GM21447 (cell line): ENCODE results near the gene MAP2K7.
A peak's percentile ranks its signal among the peaks of the same experiment; 100 is the strongest.

ENCODE experiments used
- ATAC-seq: cut with Tn5 transposase; IDR thresholded peaks from one replicate; pipeline ENCODE4 v1.9.1; 2021; ENCODE audit not compliant: unreplicated experiment

Gene MAP2K7

DNA sequence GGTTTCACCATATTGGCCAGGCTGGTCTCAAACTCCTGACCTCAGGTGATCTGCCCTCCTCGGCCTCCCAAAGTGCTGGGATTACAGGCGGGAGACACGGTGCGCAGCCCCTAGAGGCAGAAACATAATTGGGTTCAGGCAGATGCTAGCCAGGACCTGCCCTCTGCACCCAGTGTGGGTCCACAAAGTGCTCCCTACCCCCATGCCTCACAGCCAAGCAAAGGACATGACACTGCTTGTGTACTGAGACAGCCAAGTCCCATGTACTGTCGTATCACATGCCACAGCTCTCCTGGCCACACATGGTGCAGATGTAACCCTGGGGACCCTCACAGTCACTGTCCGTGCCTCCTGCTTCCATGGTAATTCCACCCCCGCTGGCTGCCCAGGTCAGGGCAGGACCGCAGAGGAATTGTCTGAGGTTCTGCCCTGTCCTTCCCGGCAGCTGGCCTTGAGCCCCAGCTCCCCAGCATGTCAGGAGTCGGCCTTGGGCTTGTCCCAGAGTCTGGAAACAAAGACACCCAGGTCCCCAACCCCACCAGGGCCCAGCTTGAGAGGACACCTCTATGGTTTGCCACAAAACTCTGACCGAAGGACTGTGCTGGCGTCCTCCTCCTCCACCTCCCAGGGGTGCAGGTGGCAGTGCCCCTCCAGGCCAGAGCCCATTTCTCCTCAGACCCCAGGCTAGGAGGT lies 37.1 kb upstream of the MAP2K7 start:
- ATAC-seq, result no peak

DNA sequence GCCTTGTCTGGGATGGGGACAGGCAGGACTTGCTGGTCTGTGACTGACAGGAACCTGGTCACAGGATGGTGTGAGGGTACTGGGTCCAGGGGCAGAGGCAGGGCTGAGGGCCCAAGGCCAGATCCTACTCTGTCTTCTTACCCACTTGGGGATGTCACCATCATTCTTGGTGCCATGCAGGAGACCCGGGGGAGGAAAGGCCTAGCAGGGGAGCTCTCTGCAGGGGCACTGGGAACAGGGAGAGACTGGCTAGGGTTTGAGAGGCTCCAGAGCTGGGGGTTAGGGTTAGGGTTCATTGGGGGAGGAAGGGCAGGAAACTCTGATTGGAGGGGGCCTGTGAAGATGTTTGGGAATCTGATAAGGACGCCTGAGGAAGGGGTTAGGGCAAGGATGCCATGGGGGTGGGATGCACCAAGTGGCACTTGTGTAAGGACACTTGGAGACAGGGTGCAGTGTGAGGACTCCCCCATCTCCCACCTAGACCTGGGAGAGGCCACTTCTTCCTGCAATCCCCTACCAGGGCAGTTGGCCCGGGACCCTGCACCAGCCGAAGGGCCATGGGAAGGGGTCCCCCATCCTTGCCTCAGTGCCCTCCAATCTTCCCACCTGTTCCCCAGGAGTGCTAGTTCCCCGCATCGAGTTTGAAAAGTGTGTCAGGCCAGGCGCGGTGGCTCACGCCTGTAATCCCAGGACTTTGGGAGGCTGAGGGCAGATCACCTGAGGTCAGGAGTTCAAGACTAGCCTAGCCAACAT lies 36.4 kb upstream of the MAP2K7 start:
- no peak for ATAC-seq

DNA sequence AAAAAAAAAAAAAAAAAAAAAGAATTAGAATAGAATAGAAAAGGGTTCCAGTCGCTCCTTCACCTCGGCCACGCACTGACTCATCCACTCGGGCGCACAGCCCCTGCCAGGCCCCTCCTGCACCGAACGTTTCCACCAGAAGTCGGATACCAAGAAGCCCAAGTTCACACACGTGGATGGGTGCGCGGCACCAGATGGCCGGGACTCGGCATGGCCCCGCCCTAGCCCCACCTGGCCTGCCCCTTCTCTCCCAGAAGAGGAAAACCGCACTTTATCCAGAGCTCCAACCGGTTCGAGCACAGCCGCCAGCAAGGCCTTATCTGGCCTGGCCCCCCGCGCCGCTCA lies 35.4 kb upstream of the MAP2K7 start:
- no peak for ATAC-seq

DNA sequence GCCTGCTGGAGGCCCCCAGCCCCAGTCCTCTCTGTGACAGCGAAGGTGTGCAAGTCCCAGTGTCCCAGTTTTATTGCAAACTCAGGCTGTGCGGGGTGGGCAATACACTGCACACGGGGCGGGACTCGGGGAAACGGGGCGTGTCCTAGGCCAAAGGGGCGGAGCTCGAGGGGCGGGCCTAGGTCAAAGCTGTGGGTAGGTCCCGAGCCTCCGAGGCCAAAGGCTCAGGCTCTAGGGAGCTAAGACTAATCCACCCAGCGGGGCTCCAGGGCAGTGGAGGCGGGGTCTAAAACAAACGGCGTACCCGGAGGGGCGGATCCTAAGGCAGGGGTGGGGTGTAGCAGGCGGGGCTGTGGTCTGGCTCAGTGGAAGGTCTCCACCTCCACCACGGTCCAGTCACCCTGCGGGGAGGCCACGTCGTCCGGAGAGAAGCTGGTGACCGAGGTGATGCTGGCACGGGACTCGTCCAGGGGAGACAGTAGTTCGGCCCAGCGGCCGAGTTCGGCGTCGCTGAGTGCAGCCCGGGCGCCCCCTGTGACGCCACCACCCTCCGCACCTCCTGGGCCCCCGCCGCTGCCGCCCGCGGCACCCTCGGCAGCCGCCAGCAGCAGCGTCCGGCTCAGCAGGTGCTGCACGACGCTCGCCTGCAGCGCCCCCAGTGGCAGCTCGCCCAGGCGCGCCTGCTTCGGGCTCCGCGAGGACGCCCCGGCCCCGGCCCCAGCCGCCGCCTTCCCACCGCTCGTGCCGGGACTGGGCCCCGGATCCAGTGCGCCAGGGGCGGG lies 34.8 kb upstream of the MAP2K7 start:
- ATAC-seq, result peak; percentile 53

DNA sequence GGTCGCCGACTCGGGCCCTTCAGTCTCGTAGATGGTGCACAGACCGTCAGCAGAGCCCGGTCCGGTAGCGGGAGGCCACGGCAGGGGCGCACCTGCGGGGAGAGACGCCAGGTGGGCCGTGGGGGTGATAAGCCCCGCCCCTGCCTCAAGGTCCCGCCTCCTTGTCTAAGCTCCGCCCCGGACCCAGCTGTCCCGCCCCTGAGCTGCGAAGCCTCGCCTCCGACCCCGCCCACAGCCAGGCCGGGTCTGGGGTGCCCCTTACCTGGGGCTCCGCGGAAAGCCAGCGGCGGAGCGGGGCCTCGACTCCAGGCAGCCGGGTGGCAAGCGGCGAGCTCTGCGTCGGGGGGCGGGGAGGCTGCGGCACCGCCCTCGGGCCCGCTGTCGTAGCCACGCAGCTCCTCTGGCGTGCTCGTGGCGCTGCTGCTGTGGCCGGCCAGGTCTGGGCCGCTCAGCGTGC lies 34.2 kb upstream of the MAP2K7 start:
- ATAC-seq, result peak; percentile 36

DNA sequence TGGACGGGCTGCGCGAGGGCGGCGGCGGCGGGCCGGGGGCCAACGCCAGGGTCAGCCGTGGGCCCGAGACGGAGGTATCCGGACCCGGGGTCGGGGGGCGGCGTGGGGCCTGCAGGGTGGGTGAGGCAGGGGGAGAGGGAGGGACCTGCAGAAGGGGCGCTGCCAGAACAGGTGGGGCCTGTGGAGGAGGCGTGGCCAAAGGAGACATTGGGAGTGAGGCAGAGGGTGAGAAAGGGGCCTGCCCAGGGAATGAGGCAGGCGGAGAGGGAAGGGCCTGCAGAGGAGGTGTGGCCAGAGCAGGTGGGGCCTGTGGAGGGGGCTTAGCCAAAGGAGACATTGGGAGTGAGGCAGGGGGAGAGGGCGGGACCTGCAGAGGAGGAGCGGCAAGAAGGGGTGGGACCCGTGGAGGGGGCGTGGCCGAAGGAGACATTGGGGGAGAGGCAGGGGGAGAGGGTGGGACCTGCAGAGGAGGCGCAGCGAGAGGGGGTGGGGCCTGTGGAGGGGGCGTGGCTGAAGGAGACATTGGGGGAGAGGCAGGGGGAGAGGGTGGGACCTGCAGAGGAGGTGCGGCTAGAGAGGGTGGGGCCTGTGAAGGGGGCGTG lies 33.7 kb upstream of the MAP2K7 start:
- ATAC-seq, result no peak

DNA sequence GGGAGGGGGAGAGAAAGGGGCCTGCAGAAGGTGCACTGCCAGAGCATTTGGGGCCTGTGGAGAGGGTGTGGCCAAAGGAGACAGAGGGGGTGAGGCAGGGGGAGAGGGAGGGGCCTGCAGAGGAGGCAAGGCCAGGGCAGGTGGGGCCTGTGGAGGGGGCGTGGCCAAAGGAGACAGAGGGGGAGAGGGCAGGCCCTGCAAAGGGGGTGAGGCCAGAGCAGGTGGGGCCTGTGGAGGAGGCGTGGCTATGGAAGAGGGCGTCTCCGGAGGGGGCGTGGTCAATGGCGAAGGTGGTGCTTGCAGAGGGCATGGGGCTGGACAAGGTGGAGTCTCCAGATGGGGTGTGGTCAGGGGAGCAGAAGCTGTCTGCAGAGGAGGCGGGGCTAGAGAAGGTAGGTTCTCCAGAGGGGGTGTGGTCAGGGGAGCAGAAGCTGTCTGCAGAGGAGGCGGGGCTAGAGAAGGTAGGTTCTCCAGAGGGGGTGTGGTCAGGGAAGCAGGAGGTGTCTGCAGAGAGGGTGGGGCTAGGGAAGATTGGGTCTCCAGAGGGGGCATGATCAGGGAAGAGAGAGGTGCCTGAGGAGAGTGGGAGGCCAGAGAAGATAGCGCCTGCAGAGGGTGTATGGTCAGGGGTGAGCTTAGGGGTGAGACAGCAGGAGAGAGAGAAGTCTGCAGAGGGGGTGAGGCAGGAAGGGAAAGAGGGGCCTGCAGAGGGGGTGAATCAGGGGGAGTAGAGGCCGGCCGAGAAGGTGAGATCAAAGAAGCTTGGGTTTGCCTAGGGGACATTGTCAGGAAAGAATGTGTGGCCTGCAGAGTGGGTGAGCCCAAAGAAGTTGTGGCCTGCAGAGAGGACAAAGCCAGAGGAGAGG lies 32.9 kb upstream of the MAP2K7 start:
- no peak for ATAC-seq

DNA sequence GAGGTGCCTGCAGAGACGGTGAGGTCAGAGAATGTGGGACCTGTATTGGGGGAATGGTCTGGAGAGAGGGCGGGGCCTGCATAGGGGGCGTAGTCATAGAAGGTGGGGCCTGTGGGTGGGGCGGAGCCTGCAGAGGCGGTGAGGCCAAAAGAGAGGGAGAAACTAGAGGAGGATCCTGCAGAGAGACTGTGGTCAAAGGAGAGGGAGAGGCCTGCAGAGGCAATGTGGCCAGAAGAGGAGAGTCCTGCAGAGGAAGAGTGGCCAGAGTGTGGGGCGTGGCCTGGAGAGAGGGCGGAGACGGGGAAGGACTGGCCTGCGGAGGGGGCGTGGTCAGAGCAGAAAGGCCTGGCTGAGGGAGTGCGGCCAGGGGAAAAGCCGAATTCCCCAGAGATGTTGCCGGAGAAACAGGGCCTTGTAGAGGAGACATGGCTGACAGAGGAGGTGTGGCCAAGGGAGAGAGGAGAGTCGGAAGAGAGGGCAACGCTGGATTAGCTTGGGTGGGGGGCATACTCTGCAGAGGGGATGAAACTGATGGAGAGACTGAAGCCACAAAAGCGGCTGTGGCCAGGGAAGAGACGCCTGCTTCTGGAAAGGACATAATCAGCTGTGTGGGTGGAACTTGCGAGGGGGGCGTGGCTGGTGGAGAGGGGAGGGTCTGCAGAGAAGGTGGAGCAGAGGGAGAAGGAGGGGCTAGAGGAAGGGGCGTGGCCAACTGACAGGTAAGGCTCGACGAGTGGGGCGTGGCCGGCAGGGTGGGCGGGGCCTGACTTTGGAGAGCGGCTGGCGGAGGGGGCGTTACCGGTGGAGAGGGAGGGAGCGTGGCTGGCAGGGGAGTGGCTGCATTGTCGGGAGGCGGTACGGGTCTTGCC lies 32.0 kb upstream of the MAP2K7 start:
- no peak for ATAC-seq

DNA sequence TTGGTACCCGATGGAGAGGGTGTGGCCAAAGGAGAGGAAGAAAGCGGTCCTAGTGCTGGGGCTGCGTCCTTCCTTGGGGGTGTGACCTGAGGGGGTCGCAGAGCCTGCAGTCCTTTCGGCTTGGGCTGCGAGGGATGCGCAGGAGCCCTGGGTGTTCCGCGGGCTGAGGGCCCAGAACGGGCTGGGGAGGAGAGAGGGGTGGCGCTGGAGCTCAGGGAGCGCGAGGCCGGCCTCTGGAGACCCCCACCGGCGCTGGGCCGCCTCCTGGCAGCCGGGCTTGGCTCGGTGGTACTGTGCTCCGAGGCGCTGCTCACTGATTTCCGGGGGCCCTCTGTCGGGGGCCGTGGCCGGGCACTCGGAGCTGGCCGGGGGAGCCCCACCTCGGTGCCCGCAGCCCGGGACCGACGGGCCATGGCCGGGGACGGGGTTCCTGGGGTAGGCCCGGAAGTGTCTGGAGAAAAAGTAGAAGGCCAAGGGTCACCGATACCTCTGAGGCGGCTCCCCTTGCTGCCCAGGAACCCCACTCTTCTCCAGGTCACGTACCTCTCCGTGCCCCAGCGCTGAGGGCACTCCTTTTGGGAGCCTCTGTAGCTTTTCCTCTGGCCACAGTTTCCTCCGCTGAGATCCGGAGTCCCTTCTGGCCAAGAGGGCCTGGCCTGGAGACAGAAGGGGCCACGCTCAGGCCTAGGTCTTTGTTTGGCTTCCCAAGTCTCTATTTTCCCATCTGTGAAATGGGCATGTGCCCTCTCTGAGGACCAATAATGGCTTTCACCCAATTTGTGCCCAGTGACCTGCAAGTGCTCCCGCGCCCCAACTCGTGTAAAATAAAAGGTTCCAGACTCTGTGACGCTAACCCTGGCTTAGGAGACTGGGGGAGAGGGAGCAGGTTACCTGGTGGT lies 31.1 kb upstream of the MAP2K7 start:
- no peak for ATAC-seq

DNA sequence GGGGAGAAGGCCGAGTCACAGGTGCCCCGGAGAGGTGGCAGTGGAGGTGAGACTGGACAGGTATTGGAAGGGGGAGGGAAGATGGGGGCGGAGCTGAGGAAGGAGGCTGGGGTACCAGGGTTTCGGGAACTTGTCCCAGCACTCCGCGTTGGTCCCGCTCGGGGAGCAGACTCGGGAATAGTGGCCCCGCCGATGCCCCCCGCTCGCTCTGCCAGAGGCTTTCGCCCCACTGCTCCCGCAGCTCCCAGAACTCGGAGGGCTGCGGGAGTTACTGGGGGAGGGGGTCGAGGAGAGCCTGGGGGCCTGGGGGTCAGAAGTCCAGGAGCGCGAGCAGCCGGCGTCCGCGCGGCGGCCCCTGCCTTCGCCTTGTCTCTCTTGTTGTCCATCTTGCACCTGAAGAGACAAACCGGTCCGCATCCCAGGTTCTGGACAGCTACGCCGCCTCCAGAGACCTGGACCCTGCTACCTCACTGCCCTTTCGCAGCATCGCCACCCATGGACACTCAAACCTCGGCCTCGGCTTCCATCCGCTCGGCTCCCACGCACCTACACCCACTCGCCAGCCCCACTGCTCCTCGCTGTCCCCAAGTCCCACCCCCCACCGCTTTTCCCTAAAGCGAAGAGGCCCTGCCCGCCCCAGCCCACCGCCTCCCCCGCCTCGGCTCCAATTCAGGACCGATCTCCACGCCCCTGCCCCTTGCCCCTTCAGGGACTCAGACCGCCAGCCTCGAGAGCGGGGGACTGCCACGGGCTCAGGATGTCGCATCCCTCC lies 30.2 kb upstream of the MAP2K7 start:
- no peak for ATAC-seq

DNA sequence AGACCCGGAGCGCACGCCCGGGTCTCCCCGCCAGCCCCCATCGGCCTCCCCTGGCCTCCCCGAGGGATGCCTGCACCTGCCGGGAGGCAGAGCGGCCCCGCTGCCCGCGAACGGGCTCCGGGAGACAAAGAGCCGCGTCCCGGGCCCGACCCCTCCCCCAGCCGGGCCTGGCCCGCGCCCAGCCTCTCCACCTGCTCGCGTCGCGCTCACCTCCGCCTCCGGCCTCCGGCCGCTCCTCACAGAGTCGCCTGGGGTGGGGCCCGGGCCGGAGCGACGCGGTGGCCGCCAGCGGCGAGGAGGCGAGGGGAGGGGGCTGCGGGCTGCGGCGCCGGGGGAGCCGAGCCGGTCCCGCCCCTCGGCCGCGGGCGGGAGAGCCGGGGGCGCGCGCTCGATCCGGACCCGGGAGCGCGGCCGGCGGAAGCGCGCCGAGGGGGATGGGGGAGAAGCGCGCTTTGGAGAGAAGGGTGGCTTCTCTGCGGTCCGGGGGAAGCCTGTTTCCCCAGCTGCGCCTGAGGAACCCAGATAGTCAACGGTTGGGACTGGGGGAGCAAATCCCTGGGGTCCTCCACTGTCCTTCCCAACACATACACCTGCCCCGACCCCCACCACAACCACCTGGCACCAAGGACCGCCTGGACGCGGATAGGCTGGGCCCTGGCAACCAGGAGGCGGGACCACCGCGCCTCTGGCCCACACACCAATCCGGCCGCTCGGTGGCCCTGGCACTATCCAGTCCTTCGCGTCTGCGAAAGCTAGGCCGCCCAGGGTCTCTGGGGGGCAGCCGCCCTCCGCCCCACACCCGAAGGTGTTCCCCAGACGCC lies 29.4 kb upstream of the MAP2K7 start, which contains the start of gene PRR36:
TSS of gene PRR36 (minus strand) at position 315 of the 821 bp plus-strand sequence. CDS start 701 bp downstream, outside the sequence.
- no peak for ATAC-seq

DNA sequence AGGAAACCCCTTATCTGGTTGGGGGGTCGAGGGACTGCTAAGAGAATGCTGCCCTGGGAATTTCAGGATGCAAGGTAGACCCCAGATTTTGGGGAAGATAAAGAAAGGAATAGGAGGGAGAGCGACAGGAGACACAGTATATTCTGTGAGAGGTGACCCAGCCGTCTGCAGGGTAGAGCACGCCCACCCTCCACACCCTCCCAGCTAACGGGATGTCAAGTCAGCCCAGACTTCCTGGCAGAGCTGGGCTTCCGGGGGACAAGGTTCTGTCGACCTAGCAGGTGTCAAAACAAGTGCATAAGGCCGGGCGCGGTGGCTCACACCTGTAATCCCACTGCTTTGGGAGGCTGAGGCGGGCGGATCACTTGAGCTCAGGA lies 28.8 kb upstream of the MAP2K7 start:
- ATAC-seq, result no peak

DNA sequence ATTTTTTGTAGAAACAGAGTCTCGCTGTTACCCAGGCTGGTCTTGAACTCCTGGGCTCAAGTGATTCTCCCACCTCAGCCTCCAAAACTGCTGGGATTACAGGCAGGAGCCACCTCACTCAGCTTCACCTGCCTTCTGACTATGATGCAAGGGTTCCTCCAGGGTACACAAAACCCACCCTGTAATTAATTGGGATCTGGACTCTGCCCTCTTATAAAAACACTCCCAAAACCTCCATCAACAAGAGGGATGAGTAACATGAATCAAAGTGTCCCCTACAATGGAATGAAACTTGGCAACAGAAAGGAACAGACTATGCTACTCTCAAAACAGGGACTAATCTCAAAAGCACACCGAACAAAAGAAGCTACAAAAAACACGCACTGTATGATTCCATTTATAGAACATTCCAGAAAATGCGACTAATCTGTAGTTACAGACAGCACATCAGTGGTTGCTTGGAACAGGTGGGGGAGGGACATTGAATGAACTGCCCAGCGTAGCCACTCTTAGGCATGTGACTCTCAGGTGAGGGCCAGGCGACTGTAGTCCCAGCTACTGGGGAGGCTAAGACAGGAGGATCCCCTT lies 26.3 kb upstream of the MAP2K7 start:
- no peak for ATAC-seq

DNA sequence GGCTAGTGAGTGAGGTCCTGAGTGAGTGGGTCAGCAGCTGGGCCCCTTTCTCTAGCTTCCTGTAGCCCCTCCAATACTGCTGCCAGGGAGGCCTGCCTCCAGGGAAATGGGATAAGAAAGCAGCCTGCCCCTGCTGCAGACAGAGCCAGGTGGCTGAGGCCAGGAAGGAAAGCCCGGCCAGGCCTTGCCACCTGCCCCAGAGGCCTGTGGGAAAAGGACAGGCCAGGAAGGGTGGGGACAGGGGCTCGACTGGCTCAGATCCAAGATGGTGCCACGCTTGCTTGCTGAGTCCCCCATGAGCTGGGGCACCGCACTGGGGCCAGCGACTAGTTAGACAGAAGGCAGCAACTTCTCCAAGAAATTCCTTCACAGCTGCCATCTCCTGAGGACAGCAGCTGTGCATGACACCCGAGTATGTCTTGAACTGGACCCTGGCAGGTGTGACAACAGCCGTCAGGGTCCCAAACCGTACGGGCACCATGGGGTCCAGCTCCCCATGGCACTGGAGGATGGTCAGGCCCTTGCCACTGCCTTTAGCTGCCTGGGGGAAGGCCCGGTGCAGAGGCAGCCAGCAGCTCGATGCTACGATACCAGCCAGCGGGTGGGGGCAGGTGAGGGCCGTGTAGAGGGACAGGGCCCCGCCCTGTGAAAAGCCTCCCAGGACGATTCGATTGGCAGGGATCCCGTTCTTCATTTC lies 24.4 kb upstream of the MAP2K7 start:
- no peak for ATAC-seq

DNA sequence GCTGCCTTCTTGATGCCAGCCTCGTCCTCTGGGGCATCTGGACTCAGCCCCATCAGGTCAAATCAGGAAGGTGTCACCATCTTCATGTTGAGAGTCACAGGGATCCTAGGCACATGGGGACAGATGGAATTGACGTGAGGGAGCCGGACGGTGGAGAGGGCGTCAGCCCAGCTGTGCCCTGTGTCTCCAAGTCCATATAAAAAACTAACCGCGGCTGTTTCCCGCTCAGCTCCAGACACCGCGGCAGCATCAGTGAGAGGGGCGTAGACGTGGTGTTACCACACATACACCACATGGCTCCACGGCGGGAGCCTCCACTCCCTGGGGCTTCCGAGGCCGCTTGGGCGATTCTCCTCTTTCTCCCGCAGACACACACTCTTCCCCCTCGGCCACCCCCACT lies 23.8 kb upstream of the MAP2K7 start:
- ATAC-seq, result no peak

DNA sequence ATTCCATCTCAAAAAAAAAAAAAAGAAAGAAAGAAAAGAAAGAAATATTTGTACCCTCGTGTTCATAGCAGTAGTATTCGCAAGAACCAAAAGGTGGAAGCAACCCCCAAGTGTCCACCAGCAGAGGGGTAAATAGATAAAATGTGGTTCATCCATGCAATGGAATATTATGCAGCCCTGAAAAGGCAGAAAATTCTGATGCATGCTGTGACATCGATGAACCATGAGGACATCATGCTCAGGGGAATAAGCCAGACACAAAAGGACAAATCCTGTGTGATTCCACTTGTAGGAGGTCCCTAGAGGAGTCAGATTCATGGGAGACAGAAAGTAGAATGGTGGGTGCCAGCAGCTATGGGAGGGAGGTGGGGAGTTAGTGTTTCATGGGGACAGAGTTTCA lies 21.8 kb upstream of the MAP2K7 start:
- ATAC-seq, result no peak
